Measurements from ENCODE around the gene SPECC1L. TPM values are rescaled to one million over a fixed set of nuclear protein-coding genes. Genes with fewer than 3 reads are reported as not detected.
"Not testable (repeated sequence)": the region's sequence is repeated elsewhere in the genome, so short reads cannot be mapped to it uniquely, and the experiment has no call there.

Gene SPECC1L
- total RNA-seq, 4 donors from 2014 or later: 50.4 to 125 (median 68.0) TPM

- H3K4me3 ChIP-seq; H3K27me3 ChIP-seq; in situ Hi-C loops (cut with MboI; ENCODE audit: low pct_ligation_motif_present in 1 of 4, low pct_unique_long_range_greater_than_20kb in 1 of 4, low sequenced_read_pairs in 3 of 4); H3K36me3 ChIP-seq; H3K9me3 ChIP-seq: not testable (repeated sequence)
- TF ChIP-seq POLR2AphosphoS5 (IDR thresholded peaks at IDR 0.05) (peak in 2 of 3 donors; percentile 51 to 58), POLR2A (IDR thresholded peaks at IDR 0.05) (peak; percentile 32)
- WGBS, 2 donors (ENCODE audit: low coverage in 1 of 2): 69% methylated on average over 17 of the region's 18 CpGs; no CpG with 5 or more reads in 1 of the 2 donors
- intact Hi-C loops (cut with DNase I; ENCODE audit: low total_unique reads): loop anchor here (5.0 kb wide), 2 partner anchors 39 to 54 kb away; no protein-coding TSS in a partner anchor
- Histone ChIP-seq H3K4me1 (peaks cover 8 to 28% (median 9%) of the 10 kb centered on the region in 4 donors), H3K27ac (peak overlapping the region; percentile 75 to 88 (median 82))
- DNase-seq: peak; percentile 42
Measured at GRCh38 chr22:24245584-24246561, 24.8 kb upstream of the SPECC1L start.

GRCh38 chr22:24247011-24247507, 23.6 kb upstream of the SPECC1L start:
- DNase-seq: no peak
- no peaks in the 10 kb centered on the region for H3K27me3 ChIP-seq
- in situ Hi-C loops (cut with MboI; ENCODE audit: low pct_ligation_motif_present in 1 of 4, low pct_unique_long_range_greater_than_20kb in 1 of 4, low sequenced_read_pairs in 3 of 4) (no loop called here), intact Hi-C loops (cut with DNase I; ENCODE audit: low total_unique reads) (loop anchor here (5.0 kb wide), 2 partner anchors 40 to 55 kb away; no protein-coding TSS in a partner anchor)
- TF ChIP-seq POLR2A (IDR thresholded peaks at IDR 0.05) (no peak), CTCF (IDR thresholded peaks at IDR 0.05) (no peak), EP300 (IDR thresholded peaks at IDR 0.05; ENCODE audit: low read depth) (no peak), POLR2AphosphoS5 (IDR thresholded peaks at IDR 0.05) (no peak)
- 72 to 76% methylated on average over 2 to 5 of the region's 6 CpGs for WGBS, 2 donors (ENCODE audit: low coverage in 1 of 2)
- H3K9me3 ChIP-seq: no peaks in the 10 kb centered on the region
- H3K27ac ChIP-seq: peak overlapping the region; percentile 75 to 88 (median 82)
- H3K4me3 ChIP-seq: no peak overlapping the region
- H3K36me3 ChIP-seq: no peaks in the 10 kb centered on the region
- H3K4me1 ChIP-seq: peaks cover 8 to 26% (median 9%) of the 10 kb centered on the region in 4 donors

GRCh38 chr22:24247564-24248344, 22.9 kb upstream of the SPECC1L start:
- in situ Hi-C loops (cut with MboI; ENCODE audit: low pct_ligation_motif_present in 1 of 4, low pct_unique_long_range_greater_than_20kb in 1 of 4, low sequenced_read_pairs in 3 of 4) (no loop called here), intact Hi-C loops (cut with DNase I; ENCODE audit: low total_unique reads) (loop anchor here (5.0 kb wide), 2 partner anchors 40 to 55 kb away; no protein-coding TSS in a partner anchor)
- Histone ChIP-seq H3K4me1 (peaks cover 8 to 19% (median 9%) of the 10 kb centered on the region in 4 donors), H3K27me3 (no peaks in the 10 kb centered on the region), H3K9me3 (no peaks in the 10 kb centered on the region), H3K4me3 (no peak overlapping the region), H3K27ac (peak overlapping the region; percentile 75 to 88 (median 82)), H3K36me3 (no peaks in the 10 kb centered on the region)
- TF ChIP-seq EP300 (IDR thresholded peaks at IDR 0.05; ENCODE audit: low read depth) (no peak), POLR2A (IDR thresholded peaks at IDR 0.05) (no peak), CTCF (IDR thresholded peaks at IDR 0.05) (peak; percentile 67 to 89 (median 77)), POLR2AphosphoS5 (IDR thresholded peaks at IDR 0.05) (peak; percentile 25 to 46 (median 35))
- WGBS, 2 donors (ENCODE audit: low coverage in 1 of 2): 44% methylated on average over 21 of the region's 23 CpGs; no CpG with 5 or more reads in 1 of the 2 donors
- DNase-seq: peak; percentile 81

- H3K27me3 ChIP-seq; H3K9me3 ChIP-seq; DNase-seq; H3K27ac ChIP-seq; H3K36me3 ChIP-seq; H3K4me3 ChIP-seq; in situ Hi-C loops (cut with MboI; ENCODE audit: low pct_ligation_motif_present in 1 of 4, low pct_unique_long_range_greater_than_20kb in 1 of 4, low sequenced_read_pairs in 3 of 4): not testable (repeated sequence)
- intact Hi-C loops (cut with DNase I; ENCODE audit: low total_unique reads): loop anchor here (5.0 kb wide), 2 partner anchors 41 to 56 kb away; no protein-coding TSS in a partner anchor
- H3K4me1 ChIP-seq: peaks cover 6 to 11% (median 8%) of the 10 kb centered on the region in 4 donors
- 99% methylated on average over 10 of the region's 15 CpGs; no CpG with 5 or more reads in 1 of the 2 donors for WGBS, 2 donors (ENCODE audit: low coverage in 1 of 2)
Measured at GRCh38 chr22:24248611-24249010, 22.0 kb upstream of the SPECC1L start.

GRCh38 chr22:24249413-24249812, 21.2 kb upstream of the SPECC1L start:
- intact Hi-C loops (cut with DNase I; ENCODE audit: low total_unique reads): loop anchor here (5.0 kb wide), 2 partner anchors 42 to 57 kb away; no protein-coding TSS in a partner anchor
- H3K9me3 ChIP-seq; H3K27ac ChIP-seq; H3K27me3 ChIP-seq; DNase-seq; H3K36me3 ChIP-seq; H3K4me3 ChIP-seq; in situ Hi-C loops (cut with MboI; ENCODE audit: low pct_ligation_motif_present in 1 of 4, low pct_unique_long_range_greater_than_20kb in 1 of 4, low sequenced_read_pairs in 3 of 4): not testable (repeated sequence)
- peaks cover 6 to 11% (median 8%) of the 10 kb centered on the region in 4 donors for H3K4me1 ChIP-seq
- WGBS, 2 donors (ENCODE audit: low coverage in 1 of 2): no CpG with 5 or more reads among the region's 8 CpGs

- 89% methylated on average over 7 of the region's 28 CpGs; no CpG with 5 or more reads in 1 of the 2 donors for WGBS, 2 donors (ENCODE audit: low coverage in 1 of 2)
- DNase-seq; H3K36me3 ChIP-seq; H3K9me3 ChIP-seq; intact Hi-C loops (cut with DNase I; ENCODE audit: low total_unique reads); H3K27ac ChIP-seq; in situ Hi-C loops (cut with MboI; ENCODE audit: low pct_ligation_motif_present in 1 of 4, low pct_unique_long_range_greater_than_20kb in 1 of 4, low sequenced_read_pairs in 3 of 4); H3K27me3 ChIP-seq; H3K4me3 ChIP-seq; H3K4me1 ChIP-seq: not testable (repeated sequence)
Measured at GRCh38 chr22:24251286-24251685, 19.3 kb upstream of the SPECC1L start.

- H3K9me3 ChIP-seq; H3K36me3 ChIP-seq; DNase-seq; H3K4me3 ChIP-seq; H3K27me3 ChIP-seq; intact Hi-C loops (cut with DNase I; ENCODE audit: low total_unique reads); H3K27ac ChIP-seq; in situ Hi-C loops (cut with MboI; ENCODE audit: low pct_ligation_motif_present in 1 of 4, low pct_unique_long_range_greater_than_20kb in 1 of 4, low sequenced_read_pairs in 3 of 4); H3K4me1 ChIP-seq: not testable (repeated sequence)
- 87 to 98% methylated on average over 4 to 8 of the region's 12 CpGs for whole genome bisulfite sequencing, 2 donors (ENCODE audit: low coverage in 1 of 2)
Measured at GRCh38 chr22:24253126-24253525, 17.5 kb upstream of the SPECC1L start.
